Measurements from ENCODE around the gene CD8A.
A peak's percentile ranks its signal among the peaks of the same experiment; 100 is the strongest.

Gene CD8A

DNA sequence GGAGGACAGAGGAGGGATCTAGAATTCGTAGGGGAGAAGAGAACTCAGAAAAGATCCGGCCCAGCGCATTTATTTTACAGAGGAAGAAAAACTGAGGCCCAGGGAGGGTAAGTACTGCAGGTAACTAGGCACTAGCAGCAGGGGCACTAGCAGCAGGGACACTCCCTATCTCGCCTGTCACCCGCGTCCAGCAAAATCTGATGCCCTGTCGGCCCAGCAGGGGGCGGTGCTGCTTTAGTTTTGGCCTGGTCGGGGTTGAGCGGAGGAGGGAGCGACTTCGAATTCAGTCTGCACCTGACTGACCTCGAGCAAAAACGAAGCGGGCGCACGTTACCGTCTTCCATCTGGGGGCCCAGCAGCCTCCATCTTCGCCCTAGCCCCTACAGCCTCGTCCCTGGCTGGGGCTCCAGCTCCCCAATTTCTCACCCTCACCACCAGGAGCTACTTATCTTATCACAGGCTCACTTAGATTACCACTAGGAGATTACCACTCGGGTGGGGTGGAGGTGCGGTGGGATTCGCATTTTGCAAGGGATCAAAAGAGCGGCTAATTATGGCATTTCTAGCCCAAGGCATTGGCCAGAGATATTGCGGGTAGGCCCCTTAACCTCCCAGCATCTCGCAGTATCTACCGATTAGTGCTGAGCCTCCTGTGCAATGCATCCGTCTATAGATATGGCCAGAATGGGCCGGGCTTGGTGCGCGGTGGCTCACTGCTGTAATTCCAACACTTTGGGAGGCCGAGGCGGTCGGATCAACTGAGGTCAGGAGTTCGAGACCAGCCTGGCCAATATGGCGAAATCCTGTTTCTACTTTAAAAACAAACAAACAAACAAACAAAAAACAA, 17.8 kb upstream of the CD8A start:
- DNase-seq: peak; percentile 76

DNA sequence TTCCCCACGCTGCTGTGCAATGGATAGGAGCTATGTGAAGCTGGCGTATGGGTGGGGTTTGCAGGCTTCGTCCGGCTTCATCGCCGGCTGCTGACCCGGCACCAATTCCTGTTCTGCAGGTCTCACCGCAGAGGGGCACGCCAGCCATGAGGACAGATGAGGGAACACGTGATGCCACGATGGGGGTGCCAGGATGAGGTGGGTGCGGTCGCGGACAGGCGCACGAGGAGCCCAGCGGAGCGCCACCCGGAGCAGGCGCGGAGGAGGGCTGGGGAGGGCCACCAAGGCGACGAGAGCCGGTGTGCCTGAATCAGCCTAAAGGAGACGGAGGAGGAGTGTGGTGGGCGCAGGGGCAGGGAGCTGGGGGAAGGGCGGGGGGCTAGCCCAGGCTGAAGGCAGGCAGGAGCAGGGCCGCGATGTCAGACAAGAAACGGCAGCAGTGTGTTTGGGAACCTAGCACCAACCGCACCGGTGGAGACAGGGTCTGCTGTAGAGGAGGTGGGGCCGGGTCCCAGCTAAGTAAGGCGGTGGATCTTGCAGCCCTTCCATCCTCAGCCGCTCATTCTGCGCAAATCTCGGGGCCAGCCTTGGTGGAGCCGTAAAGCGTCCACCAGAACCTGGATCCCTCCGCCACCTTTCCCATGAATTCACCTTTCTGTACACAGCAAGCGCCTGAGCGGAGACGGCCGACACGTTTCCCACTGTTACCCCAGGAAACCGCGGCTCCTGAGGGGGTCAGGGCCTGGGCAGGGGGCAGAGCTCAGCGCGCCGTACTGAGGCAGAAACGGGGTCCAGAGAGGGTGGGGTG, 17.0 kb upstream of the CD8A start:
- no peak for DNase-seq

DNA sequence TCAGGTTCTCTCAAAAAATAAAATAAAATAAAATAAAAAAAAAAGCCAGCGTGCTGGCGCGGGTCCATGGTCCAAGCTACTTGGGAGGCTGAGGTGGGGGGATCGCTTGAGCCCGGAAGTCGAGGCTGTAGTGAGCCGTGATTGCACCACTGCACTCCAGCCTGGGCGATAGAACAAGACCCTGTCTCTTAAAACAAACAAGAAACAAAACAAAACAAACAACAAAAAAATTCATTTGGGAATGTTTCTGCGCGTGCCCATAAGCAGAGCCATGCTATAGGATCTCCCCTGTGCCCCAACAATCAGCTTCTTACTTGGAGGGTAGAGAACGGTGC, 16.4 kb upstream of the CD8A start:
- DNase-seq: no peak

DNA sequence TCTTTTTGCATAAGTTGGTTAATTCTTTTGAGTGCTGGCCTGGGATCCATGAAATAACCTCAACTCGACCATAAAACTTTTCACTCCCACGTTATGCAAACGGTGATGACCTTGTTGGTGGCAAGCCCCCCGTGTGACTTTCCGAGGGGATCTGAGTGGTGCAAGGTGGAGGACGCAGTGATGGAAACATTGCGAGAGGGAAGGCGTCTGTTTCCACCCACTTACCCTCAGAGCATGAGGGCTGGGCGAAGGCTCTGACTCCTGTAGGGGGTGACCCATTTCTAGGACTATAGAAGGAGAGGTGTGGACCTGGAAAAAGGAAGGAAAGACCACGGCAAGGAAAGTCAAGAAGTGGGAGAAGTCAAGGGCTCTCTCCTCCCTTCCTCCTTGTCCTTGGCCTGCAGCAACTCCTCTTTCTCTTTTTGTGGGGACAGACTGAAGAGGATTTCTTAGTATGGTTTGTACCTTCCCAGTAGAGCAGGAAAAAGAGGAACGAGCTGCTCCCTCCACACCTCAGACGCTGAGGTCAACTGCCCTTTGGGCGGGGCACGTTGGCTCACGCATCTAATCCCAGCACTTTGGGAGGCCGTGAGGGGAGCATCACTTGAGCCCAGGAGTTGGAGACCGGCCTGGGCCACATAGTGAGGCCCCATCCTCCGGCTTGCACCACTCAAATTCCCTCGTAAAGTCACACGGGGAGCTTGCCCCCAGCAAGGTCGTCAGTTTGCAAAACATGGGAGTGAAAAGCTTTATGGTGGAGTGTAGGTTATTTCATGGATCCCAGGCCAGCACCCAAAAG, 15.5 kb upstream of the CD8A start:
- DNase-seq: no peak

DNA sequence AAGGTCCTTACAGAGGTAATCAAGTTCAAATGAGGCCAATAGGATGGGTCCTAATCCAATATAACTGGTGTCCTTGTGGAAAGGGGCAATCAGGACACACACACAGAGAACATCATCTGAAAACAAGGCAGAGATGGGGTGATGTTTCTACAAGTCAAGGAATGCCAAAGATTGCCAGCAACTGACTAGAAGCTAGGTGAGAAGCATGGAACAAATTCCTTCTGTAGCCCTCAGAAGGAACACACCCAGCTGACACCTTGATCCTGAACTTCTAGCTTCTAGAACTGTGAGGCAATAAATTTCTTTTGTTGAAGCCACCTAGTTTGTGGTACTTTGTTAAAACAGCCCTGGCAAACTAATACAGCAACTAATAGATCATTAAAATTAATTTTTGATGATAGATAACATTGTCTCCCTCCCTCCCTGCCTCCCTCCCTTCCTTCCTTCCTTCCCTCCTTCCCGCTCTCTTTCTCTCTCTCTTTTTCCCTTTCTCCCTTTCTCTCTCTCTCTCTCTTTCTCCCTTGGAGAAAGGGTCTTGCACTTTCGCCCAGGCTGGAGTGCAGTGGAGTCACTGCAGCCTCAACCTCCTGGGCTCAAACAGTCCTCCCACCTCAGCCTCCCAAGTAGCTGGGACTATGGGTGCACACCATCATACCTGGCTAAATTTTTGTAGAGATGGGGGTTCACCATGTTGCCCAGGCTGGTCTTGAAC, 10.3 kb upstream of the CD8A start:
- DNase-seq: no peak

DNA sequence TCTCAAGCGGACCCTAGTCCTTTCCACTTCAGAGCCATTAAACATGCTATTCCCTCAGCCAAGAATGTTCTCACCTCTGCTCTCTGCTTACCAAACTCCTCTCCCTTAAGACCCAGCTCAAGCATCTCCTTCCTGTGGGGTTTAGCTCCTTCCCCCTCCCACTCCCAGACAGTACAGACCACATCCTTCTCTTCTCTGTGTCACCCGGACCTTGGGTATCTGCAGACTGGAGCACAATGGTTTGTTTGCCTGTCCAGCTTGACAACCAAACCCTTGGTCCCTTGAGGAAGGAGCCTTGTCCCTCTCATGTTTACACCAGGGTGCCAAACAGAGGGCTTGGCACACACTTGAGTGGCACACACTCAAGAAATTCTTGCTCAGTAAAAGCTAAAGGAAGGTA, 4.1 kb upstream of the CD8A start:
- DNase-seq: no peak

DNA sequence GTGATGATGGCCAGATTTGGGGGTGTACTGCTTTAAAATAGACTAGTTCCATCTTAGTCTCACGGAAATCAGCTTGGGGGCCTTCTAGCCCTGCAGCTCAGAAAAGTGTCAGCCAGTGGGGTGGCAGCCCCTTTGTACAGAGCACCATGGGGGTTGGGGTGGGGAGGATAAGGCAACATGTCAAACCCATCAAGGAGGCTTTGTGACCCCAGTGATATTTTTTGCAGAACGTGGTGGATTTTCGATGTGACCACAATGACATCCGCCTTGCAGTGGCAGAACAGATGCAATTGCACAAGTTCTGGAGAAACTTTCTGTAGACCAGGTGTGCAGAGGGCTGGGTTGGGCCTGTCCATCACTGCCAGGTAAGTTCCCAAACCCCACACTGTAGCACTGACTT, 3.0 kb upstream of the CD8A start:
- no peak for DNase-seq

DNA sequence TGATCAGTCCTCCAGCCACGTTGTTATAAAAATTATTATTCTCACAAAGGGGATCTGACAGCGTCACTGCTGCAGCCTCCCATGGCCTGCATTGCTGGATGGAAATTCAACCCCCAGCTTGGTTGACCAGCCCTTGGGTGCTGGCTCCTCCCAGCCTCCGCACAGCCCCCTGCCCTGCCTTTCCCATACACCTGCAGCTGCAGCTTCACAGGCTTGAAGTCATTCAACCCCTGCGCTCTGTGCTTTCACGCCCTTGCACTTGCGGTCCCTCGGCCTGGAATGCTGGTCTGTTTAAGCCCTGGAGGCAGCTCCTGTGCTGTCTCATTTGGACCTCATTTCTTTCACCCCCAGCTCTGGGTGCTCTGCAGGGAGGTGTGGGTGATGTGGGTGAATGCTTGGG, 860 bp upstream of the CD8A start:
- no peak for DNase-seq

DNA sequence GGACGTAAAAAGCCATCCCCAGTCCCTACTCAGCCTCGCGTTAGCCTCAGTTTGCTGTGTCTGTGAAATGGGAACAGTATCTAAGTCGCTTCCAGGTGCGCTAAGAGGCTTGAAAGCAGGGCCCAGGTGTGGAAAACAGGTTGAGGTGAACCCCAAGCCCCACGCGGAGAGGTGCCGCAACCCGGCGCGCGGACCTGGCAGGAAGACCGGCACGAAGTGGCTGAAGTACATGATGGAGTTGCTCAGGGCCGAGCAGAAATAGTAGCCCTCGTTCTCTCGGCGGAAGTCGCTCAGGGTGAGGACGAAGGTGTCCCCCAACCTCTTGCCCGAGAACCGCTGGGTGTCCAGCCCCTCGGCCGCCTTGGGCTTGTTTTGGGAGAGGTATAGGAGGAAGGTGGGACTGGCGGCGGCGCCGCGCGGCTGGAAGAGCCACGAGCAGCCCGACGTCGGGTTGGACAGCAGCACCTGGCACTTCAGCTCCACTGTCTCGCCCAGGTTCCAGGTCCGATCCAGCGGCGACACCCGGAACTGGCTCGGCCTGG, 508 bp downstream of the CD8A start:
- DNase-seq: no peak

DNA sequence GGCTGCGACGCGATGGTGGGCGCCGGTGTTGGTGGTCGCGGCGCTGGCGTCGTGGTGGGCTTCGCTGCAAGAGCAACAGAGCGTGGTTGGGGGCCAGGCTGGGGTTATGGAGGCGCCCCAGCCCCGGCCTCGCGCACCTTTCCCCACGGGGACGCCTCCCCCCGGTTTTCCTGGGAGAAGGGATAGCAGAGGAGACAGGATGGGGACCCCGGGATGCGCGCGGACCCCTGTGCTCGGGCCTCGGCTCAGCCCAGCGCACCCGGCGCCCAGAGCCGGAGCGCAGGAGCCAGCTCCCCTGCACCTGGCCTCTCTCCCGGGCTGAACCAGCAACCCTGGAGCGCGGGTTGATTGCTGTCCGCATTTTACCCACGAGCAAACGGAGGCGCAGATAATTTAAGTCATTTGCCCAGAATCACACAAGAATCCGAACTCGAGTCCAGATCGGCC, 1.0 kb downstream of the CD8A start:
- DNase-seq: no peak

DNA sequence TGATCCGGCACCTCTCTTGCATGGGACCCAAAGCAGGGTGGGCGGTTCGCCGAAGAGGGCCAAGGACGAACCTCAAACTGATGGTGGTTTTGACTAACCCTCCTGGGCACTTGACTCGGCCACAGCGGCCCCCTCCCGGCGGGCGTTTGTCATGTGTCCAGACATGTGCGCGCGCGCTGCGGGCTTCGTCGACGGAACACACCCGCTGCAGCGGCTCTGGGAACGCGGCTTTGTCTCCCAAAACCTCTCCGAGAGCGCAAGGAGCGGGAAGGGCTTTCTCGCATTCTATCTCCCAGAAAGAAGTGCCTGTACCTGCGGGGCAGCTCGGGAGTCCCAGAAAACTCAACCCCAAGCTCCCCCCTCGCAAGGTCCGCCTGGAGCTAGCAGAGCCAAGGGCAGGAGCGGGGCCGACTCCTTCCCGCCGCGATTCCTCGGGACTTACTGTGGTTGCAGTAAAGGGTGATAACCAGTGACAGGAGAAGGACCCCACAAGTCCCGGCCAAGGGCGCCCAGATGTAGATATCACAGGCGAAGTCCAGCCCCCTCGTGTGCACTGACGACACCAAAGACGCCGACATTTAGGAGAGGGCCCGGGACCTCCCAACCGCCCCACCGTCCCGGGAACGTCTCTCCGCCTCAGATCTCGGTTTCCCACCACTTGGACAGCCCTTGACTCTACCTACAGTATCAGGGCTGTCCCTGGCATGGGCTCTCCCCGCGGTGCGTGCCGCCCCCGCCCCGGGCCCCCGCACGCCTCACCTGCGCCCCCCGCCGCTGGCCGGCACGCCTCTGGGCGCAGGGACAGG, 1.6 kb downstream of the CD8A start:
- no peak for DNase-seq

DNA sequence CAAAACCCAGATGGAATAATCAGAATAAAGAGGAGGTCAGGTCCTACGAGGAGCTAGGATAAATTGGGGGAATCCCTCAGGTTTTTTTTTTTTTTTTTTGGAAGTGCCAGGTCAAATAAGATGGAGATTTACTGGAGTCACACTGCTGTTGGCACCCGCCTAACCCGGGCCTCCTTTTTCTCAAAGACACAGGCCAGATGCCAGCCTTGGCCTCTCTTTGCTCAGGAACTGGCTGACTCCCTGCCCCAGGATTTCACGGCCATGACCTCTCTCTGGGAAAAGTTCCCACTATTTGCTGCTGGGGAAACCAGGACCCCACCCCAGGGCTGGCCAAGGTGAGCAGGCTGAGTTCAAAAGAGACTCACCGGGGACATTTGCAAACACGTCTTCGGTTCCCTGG, 2.5 kb downstream of the CD8A start:
- peak; percentile 26 for DNase-seq

DNA sequence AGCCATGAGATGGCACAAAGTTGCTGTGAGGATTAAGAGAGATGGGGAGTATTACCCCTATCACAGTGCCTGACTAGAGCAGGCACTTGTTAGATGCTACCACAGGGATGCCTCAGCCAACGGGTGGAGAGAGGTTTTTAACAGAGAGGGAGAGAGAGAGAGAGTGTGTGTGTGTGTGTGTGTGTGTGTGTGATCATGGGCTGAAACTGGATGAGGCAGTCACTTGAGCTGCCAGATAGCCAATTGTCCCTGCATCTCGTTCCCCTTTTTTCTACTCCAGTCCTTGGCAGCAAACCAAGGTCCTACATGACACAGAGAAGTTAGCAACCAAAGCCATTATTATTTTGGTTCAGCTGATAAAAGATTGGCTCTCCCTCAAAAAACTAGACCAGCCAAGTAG, 3.0 kb downstream of the CD8A start:
- DNase-seq: peak; percentile 28

DNA sequence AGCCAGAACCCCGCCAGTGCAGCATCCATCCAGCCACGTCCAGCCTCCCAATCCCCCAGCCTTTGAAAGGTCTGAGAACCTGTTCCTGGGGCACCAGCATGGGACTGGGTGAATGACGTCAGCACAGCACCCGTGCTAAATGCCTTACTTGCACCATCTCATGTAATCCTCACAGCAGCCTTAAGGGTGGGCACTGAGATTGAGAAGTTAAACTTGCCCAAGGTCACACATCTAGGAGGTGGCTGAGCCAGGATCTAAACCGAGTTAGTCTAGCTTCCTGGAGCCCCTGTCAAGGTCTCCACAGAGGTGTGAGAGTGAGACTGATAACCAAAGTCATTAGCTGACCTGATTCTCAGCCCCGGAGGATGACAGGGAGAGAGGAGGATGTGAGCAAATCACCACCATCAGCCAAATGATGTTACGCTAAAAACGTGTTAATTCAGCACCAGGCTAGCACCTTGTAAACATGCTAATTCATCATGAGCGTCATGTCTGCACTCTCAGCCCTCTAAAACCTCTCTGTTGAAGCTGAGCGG, 4.6 kb downstream of the CD8A start:
- DNase-seq: no peak

DNA sequence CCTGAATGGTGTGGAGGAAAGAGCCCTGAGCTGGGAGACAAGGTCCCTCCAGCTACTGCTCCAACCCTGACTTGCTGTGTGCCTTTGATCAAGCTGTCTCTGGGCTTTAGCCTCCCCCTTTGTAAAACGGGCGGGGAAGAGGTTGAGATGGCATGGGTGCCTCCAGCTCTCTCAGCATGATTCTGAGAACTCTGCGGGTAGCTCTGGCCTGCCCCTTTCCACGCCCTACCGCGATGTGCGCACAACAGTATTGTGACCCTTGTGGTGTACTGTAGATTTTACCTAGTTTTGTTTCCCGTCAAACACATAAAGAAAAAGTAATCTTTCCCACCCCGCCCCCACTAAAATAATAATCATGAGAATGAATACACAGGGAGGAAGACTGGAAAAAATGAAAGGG, 5.3 kb downstream of the CD8A start:
- no peak for DNase-seq

DNA sequence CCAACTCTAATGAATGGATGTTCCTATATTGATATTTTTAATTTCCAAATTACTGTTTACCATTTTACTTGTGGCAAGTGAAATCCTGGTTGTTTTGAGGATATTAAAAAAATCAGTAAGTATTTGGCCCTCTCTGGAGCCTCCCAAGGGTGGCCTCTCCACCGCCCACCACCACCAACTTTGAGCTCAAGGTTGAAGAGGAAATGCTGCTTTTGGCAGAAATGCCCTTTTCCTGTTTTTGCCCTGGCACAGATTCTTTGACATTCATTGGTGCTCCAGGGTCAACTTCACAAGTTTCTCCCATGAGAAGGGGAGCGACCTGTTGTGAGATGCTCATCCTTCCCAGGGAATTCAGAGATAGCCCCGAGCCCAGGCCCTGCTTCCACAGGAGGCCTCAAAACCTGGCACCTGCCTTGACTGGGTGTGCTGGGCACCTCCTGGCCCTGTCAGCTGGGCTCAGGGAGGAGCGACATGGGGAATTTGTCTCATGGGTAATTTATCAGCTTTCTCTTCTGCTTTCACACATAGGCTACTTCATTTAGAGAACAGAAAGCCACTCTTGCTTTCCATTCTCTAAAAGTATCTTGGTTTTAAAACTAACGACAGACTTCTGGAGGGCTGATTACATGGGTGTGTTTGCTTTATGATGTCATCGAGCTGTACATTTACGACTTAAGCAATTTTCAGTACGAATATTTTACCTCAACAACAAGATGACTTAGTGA, 6.9 kb downstream of the CD8A start:
- DNase-seq: no peak

DNA sequence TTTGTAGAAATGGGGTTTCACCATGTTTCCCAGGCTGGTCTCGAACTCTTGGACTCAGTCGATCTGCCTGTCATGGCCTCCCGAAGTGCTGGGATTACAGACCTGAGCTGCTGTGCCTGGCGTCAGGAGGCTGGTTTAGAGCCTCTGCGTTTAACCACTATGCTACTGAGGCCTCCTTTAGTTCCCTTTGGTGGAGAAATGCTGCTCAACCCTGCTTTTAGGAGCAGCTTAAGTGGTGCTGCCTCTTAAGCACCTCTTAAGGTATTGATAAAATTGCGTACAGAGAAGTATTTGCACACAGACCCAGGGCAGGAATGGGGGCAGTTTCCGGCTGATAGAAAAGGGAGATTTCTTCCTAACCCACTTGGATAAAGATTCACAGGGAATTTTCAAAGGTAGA, 8.0 kb downstream of the CD8A start:
- no peak for DNase-seq

DNA sequence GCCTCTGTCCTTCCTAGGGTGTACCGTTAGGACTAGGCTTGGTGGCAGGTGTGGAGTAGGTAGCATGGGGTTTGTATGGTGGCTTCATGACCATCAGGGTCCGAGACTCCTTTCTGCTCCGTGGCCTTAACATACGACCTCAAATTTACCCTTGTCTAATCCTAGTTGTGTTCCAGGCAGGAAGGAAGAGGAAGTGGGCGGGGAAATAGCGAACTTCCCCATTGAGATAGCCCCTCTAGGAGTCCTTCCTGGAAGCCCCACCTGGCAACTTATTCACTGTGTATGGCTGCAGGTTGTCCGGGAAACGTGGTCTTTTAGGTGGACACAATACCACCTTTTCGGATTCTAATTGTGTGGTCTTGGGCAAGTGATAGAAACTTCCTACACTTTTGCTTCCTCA, 9.3 kb downstream of the CD8A start:
- DNase-seq: no peak

DNA sequence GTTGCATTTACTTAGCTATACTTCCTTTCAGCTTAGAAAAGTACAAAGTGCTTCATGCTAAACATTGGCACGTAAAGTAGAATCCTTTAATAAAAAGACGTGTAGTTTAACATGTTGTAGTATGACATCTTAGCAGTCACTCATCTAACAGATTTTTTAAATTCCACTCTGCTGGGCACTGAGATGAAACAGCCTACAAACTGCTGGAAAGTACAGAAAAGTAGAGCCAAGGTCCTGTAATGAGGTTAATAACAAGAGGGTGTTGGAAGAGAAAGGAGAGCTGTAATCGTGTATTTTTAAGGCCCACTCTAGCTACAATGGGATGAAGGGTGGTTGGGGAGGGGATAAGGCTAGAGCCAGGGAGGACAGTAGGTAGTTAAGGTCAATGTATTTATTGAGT, 10.7 kb downstream of the CD8A start:
- no peak for DNase-seq

DNA sequence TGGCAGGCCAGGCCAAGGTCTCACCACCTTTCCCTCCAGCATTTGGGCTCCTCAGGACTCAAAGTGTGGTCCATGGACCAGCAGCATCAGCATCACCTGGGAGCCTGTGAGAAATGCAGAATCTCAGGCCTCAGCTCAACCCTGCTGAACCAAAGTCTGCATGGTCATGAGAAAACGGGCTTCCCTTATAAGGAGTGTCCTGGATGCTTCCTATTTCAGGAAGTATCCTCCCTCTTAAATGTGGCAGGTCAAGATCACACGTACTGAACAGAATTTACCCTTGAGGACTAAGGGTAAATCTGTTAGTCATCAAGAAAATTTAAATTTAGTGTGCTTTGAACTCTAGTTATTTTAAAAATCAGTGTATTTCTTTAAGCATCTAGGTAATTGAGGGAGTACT, 11.8 kb downstream of the CD8A start:
- no peak for DNase-seq

DNA sequence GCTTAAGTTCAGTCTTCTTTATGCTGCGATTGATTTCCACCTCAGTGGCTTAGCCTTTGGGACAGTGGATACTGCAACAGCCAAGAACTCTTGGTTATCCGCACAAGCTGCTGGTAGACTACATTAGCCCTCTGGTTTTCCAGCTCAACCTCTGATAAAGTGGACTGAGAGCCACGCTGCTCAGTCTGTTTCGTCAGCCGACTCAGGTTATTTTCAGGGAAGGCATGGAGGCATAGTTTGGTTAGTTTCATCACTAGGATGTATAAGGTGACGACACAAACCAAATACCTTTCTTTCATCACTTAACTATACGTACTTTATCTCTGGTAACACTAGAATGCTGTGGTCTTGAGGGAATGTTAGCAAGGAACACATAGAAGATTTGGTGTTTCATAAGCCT, 14.2 kb downstream of the CD8A start:
- no peak for DNase-seq
